NB4 (cell line): ENCODE measurements around the gene CABCOCO1.

ENCODE experiments used
- POLR2A ChIP-seq: IDR thresholded peaks from 2 replicates; pipeline ENCODE4 v1.6.1; 2011; ENCODE audit warnings: mild to moderate bottlenecking; ENCODE audit not compliant: insufficient read length; ENCODE audit errors: extremely low read depth
- TF ChIP-seq, protein P1 (sequence below): IDR thresholded peaks from one replicate; pipeline ENCODE4 v1.5.1; 2012; ENCODE audit warnings: low read depth, low read length

DNA sequence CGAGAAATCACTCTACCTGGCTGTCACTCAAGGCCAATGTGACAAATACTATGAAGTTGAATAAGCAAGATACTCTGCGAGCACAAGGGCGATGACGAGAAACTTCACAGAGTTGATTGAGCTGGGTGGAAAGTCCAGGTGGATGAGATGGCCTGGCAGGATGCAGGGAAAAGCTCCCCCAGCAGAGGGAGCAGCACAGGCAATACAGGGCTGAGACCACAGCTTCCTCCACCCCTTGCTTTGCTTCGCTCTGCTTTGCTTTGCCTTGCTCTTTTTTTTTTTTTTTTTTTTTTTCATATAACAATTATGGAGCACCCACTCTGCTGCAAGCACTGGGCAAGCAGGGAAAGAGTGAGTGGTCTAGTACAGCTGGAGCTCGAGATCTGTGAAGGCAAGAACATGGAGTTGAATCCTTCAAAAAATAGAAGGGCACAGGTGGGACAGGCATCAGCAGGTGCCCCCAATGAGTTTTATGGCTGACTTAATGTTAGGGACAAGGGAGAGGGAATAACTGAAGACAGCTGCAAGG is 88.3 kb downstream of the CABCOCO1 start:
- no peak for TF ChIP-seq POLR2A
- TF ChIP-seq, protein P1, sequence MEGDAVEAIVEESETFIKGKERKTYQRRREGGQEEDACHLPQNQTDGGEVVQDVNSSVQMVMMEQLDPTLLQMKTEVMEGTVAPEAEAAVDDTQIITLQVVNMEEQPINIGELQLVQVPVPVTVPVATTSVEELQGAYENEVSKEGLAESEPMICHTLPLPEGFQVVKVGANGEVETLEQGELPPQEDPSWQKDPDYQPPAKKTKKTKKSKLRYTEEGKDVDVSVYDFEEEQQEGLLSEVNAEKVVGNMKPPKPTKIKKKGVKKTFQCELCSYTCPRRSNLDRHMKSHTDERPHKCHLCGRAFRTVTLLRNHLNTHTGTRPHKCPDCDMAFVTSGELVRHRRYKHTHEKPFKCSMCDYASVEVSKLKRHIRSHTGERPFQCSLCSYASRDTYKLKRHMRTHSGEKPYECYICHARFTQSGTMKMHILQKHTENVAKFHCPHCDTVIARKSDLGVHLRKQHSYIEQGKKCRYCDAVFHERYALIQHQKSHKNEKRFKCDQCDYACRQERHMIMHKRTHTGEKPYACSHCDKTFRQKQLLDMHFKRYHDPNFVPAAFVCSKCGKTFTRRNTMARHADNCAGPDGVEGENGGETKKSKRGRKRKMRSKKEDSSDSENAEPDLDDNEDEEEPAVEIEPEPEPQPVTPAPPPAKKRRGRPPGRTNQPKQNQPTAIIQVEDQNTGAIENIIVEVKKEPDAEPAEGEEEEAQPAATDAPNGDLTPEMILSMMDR = peak; percentile 76
